Activated CD4-positive, alpha-beta T cell treated with anti-CD3 and anti-CD28 coated beads, Interleukin-2, amount 50 U/mL, for 4 hours (primary cell): ENCODE measurements around the gene SERPING1.

Experiments used
- DNase-seq, 2 experiments: peaks; one replicate each; pipeline ENCODE4 v3.0.0-alpha.2; 2020

SERPING1 gene

DNA sequence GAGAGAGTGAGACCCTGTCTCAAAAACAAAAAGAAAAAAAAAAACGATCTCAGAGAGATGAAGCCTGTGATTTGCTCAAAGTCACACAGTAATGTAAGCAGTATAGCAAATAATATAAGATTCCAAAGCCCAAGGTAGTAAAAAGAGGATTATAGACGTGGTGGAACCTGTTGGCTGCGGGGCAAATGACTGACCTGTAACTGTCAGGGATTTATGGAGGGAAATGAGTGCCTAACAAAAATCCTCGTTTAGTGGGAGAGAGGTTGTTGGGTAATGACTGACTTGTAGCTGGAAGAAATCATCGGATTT lies 59.4 kb downstream of the SERPING1 start:
- DNase-seq, result no peak

DNA sequence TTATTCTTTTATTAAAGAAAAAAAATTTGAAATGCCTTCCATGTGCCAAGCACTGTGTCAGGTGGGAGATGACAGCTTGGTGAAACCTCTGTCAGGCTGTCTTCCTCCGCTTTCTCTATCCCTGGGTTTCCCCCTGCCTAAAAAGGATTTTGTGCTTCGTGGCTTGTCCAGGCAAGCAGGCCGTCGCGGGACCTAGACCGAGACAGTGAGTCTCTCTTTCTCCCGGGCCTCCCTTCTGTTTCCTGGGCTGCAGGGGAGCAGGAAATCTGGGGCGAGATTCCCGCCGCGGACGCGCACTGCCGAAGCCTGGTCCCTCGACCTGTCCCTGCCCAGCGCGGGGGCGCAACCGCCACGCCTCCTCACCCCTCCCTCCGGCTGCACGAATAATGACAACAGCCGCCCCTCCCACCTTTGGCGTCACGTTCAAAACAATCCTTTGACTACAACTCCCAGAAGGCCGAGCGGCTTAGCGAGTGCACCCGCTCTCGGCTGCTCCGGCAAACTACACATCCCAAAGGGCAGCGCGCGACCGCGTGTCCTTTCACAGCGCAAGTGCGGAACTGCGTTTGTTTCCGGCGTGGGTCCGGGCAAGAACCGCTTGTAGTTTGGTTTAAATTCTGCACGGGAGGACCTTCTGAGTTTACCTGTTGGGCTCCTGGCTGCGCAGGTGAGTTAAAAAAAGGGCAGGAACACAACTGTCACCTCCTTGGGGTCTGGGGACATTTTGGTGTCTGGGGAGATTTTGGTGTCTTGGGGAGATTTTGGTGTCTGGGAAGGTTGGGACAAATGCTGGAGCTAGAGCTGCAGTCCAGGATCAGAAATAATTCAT lies 59.9 kb downstream of the SERPING1 start, which contains the start of gene CLP1:
CLP1 (plus strand) TSS at position 569 of the 829 bp plus-strand sequence. CDS start 1,715 bp downstream, outside the sequence.
- peak; percentile 99 for DNase-seq

- no peak for DNase-seq
Observed at GRCh38 chr11:57658023-57658361, 60.5 kb downstream of the SERPING1 start.

- DNase-seq, result no peak
Observed at GRCh38 chr11:57659669-57660068, 62.2 kb downstream of the SERPING1 start.

DNA sequence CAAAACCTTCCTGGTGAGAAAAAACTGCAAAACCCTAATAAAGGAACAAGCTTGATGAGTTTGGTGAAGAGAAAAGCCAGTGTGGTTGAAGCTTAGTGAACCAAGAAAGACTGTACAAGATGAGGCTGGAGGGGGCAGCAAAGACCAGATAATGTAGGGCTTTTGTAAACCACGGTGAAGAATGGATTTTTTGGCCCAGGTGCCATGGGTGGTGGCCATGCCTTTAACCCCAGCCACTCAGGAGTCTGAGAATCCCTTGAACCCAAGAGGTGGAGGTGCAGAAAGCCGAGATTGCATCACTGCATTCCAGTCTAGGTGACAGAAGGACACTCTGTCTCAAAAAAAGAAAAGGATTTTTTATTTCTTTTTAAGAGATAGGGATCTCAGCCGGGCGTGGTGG lies 65.4 kb downstream of the SERPING1 start:
- no peak for DNase-seq

DNA sequence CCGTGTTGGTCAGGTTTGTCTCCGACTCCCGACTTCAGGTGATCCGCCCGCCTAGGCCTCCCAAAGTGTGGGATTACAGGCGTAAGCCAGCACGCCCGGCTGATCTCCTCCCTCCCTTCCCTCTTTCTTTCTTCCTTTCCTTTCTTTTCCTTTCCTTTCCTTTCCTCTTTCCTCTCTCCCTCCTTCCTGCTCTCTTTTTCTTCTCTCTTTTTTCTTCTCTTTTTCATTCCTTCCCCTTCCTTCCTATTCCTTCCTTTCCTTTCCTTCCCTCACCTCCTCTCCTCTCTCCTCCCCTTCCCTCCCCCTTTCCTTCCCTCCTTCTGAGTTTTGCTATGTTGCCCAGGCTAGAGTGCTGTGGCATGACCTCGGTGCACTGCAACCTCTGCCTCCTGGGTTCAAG lies 66.5 kb downstream of the SERPING1 start:
- DNase-seq, result no peak
